ENCODE data around the gene AGPAT2.

Gene AGPAT2

DNA sequence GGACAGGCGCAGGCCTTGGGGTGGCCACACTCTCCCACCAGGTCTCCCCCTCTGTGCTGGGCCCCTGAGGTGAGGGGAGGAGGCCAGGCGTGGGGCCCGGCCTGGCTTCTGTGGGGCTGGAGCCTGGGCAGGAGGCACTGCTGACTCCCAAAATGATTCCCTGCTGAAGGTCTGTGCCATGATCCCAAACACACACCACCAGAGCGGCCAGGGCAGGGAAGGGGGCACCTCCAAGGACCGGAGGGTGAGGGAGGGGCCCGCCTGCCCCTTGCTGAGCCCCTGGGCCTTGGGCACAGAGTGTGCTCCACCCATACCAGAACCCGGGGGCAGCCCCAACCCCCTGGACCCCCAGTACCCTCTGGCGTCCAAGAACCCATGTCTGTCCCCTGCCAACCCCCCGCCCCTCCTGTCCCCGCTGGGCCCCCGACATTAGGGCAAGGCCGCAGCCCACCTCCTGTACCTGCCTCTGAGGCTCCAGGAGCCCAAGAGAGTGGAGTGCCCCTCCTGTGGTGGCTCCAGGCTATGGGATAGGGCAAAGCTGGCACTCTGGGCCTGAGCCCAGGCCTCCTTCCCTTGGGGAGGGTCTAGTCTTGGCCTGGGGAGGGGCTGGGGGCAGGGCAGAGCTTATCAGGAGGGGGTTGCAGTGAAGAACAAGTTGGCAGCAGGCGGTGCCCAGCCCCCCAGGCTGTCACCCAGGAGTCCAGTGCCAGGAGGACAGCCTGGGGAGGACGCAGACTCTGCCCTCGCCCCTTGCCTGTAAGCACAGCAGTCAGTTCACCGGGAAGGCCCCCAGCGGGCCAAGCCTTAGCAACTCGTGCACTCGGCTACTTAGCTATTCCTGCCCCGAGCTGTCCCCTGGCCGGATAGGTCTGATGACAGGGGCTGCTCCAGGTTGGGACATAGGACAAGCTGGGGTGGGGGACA is 27.1 kb downstream of the AGPAT2 start:
- TF ChIP-seq CTCF (IDR thresholded peaks at IDR 0.05; ENCODE audit: control insufficient read depth, extremely low read depth, insufficient read depth) = no peak
- no peak overlapping the region for H3K4me3 ChIP-seq (ENCODE audit: low read depth, low read length)
- DNase-seq (ENCODE audit: low read depth) = no peak

DNA sequence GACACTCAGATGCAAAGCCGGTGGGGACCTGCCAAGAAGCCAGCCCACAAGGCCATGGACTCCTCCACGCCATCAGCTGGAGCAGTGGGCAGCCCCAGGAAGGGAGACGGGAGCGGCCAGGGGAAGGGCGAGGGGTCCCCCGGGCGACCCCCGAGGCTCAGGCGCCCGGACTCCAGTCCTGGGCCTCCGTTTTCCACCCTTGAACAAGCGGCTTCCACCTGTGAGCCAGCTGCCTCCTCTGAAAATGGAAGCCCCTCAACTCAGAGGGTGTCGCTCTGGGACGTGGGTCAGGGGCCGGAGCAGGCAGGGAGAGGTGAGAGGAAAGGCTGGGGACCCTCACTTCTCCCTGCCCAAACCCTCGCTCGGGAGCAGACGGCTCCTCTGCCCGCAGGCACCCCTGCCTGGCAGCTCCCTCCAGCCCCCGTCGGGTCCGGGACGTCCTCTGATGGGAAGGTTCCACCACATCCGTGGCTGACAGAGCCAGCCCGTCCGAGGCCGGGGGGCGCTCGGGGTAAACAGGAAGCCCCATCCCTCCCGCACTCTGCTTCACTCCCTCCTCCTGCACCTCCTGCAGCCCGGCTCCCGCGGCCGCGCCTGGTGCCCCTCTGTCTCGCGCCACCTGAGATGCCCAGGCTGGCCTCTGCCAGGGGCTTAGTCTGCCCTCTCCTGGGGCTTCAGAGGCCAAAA is 28.3 kb downstream of the AGPAT2 start:
- no peak overlapping the region for H3K4me3 ChIP-seq (ENCODE audit: low read depth, low read length)
- TF ChIP-seq CTCF (IDR thresholded peaks at IDR 0.05; ENCODE audit: control insufficient read depth, extremely low read depth, insufficient read depth) = no peak
- no peak for DNase-seq (ENCODE audit: low read depth)

- no peak for DNase-seq (ENCODE audit: low read depth)
- no peak overlapping the region for H3K4me3 ChIP-seq (ENCODE audit: low read depth, low read length)
- no peak for TF ChIP-seq CTCF (IDR thresholded peaks at IDR 0.05; ENCODE audit: control insufficient read depth, extremely low read depth, insufficient read depth)
These were observed 29.0 kb downstream of the AGPAT2 start for GRCh38 chr9:136657974-136658848.

DNA sequence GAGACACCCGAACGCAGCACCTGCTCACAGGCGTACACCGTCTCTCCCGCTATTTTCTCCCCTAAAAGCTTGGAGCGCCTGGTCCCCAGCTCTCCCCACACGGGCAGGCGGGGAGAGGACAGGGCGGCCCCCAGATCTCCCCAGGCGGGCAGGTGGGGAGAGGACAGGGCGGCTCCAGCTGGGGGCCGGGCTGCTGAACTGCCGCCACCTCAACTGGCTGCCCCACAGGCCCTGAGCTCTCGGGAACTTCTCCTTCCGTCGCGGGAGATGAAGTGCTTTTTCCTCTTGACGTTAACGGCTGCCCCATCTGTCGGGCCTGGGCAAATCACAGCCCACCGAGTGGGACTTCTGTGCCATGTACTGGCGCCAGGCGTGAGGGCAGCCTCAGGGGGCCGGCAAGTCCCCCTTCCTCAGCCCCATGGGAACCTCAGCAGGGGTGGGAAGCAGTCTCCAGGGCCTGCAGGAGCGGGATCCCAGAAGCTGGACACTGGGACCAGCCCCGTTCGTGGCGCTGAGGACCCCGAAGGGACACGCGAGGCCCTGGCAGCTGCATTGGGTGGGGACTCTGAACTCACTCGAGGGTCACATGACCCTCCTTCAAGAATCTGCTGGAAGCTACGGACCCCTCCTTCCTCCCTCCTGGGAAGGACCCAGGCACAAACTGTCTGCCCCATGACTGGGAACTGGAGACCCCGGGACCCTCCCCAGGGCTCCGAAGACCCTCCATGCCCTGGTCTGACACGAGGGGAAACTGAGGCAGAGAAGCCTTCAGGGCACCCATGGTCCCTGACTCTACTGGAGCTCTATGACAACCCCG is 30.3 kb downstream of the AGPAT2 start:
- DNase-seq (ENCODE audit: low read depth) = no peak
- no peak overlapping the region for H3K4me3 ChIP-seq (ENCODE audit: low read depth, low read length)
- no peak for TF ChIP-seq CTCF (IDR thresholded peaks at IDR 0.05; ENCODE audit: control insufficient read depth, extremely low read depth, insufficient read depth)

GRCh38 chr9:136656183-136656738 is 31.0 kb downstream of the AGPAT2 start:
- no peak overlapping the region for H3K4me3 ChIP-seq (ENCODE audit: low read depth, low read length)
- TF ChIP-seq CTCF (IDR thresholded peaks at IDR 0.05; ENCODE audit: control insufficient read depth, extremely low read depth, insufficient read depth) = no peak
- no peak for DNase-seq (ENCODE audit: low read depth)
